GM21737 (cell line): ENCODE data around the gene ITIH4.

Experiments
- ATAC-seq: cut with Tn5 transposase; IDR thresholded peaks from one replicate; pipeline ENCODE4 v1.9.1; 2021; ENCODE audit warnings: mild to moderate bottlenecking, moderate library complexity; ENCODE audit not compliant: unreplicated experiment

ITIH4 gene

DNA sequence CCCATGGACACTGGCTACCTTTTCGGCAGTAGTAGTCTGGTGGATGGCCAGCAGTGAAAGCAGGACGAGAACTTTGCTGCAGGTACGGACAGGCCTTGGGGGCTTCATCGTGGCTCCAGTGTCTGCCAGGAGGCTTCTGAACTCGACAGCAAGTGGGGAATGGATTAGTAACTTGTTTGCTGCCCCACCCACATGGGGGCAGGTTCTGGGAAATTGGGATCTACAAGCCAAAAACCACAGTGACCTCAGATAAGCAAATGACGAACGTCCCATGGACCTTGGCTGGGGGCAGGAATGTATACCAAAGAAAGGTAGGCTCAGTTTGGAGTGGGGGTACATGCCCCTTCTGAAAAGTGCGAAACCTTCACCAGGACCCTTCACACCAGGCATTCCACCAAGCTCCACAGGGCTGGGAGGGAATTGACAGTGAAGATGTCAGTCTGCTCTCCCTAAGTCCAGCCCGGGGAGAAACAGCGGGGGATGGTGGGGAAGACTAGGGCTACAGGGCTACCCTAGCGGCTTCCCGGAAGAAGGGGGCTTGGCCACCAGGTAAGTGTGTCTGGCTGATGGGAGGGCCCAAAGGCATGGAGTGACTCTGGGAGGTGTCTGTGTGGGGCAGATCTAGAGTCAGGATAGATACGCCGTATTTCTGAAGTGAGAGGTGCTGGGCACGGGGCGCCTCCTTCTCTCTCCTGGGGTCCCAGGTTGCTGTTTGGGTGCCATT, at the start of gene ITIH4:
Gene ITIH4 (minus strand): TSS at position 138 of the 724 bp plus-strand sequence. CDS start 30 bp downstream, at position 108.
- ATAC-seq = no peak

DNA sequence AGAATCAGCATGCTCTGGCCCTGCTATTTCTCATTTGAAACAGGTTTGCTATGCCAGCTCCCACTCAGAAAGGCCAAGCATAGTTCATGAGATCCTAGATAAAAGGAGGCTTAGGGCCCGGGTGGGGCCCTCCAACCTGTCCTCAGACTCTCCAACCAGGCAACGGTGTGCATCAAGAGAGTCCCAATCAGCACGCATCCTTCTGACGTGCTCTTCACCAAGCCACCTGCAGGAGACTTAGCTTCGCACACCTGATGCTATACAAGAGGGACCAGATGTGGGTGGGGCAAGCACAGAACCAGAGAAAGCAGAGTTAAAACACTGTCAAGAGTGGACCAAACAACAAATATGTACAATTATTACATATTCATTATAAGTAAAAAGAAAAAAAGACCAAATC, 49.6 kb upstream of the ITIH4 start:
- no peak for ATAC-seq

DNA sequence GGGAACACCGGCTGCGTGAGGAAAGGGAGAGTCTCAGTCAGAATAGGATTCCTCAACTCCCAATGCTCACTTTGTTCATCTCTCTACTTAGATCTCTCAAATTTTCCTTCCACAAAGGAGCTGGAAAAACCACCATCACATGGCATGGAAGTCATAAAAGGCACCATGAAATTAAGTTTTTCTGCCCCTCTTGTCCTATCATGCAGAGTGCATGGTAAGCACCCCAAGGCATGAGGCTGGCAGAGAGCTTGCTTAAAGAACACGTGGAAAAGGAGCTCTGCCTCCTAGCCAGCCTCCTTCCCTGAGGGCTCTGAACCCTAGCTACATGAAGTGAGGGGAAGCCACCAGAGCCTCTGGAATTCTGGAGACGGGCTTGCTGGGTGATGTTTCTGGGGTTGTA, 49.1 kb upstream of the ITIH4 start:
- no peak for ATAC-seq

DNA sequence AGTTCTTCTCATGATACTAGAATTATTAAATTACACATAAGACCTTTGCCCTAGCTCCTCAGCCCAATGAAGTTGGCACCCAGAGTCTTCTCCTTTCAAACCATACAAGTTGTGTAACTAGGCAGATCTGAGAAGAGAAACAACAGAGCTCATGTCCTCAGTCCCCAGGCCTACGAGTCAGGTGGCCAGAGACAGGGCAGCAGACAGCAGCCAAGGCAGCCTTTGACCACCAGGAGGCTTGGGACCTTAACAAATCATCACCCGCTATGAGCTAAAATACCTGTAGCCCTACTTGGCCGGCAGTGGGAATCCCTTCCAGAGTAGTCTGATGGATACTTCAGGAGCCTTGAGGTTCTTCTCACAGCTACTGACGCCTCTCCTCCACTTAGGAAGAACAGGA, 48.6 kb upstream of the ITIH4 start:
- ATAC-seq = no peak

DNA sequence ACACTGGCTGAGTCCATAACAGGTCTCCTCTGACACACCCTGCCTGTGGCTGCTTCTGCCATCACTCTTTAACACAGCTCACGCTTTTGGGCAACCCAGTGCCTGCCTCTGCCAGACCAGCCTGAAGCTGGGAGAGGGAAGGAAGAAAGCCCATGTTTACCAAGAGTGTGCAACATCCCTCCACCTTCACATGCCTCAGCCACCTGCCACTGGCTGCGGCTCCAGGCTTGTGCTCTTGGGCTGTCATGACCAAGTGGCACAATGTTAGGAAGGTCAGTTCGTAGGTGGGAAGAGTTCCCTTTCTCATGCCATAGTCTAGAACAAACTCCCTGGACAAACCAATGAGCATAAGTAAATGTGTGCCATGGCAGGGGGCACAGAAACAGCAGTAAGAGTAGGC, 46.6 kb upstream of the ITIH4 start:
- ATAC-seq = no peak

DNA sequence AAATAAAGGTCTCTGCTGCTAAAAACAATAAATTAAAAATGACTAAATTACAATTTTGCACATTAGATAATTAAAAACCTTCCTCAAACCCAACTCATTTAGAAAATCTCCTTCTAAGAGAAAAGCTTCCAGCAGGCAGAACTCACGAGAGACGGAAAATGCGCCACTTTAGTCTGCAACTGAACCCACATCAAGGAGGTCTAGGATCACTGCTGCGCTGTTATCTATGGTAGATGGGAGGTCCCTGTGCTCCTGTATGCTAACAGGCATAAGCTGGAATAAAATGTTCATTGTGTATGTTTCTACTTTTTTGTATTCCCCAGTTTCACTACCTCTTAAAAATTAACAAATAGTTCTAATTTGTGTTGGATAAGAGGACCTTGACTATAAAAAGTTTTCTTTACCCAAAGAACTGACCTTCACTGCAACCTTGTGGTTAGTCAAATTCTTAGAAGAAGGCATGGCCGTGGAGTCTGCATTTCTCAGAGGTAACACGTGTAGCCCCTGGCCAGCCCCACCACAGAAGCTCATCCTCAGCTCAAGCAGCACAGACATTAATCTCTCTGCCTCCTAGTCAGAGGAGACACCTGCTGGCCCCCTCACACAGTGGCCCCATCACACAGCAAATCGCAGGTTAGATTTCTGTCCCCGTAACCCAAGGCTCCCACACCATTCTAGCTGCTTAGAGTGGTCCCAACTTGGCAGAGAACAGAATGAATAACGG, 44.6 kb upstream of the ITIH4 start:
- ATAC-seq = no peak

DNA sequence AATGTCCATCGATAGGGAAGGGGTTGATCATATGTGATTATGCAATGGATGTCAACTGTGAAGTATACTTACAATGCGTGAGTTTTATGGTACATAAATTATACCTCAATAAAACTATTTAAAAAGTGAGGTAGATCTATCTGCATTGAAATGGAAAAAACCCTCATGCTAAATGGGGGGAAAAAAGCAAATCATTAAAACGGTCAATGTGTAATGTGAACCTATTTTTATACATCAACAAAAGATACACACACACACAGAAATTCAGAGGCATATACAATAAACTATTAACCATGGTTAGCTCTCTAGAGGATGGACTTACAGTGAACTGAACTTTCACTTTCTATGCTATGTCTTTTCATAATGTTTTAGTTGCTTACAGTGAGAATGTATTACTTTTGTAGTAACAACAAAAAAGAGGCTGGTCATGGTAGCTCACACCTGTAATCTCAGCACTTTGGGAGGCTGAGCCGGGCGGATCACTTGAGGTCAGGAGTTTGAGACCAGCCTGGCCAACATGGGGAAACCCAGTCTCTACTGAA, 43.8 kb upstream of the ITIH4 start:
- no peak for ATAC-seq

DNA sequence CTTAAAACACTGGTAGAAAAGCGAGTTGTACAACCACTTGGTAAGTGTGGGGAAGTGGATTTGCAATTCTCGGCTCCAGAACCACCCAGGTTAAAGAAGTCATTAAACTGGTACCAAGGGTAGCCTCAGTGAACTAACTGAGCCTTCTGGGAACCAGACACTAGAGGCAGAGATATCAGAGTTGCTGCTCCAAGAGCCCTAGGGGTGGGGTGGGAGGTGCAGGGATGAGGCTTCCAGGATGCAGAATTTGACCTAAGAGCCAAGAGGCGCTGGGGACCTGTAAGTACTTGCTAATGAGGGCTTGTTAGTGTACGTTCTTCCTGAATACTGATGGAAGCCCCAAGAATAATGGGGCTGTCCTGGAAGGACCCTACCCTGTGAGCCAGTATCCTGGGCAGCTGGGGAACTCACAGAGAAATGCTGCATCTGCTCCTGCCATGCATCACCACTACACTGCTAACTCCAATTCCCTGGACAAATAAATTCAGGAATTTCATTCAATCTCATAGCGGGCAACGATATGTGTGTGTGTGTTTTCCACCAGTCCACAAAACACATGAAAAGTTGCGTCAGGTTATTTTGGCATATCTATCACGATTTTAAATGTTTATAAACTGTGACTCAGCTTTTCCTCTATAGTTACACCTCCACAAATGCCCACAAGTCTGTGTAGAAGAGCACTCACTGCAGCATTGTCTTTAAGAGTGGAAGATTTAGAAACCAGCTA, 43.1 kb upstream of the ITIH4 start:
- ATAC-seq = no peak

DNA sequence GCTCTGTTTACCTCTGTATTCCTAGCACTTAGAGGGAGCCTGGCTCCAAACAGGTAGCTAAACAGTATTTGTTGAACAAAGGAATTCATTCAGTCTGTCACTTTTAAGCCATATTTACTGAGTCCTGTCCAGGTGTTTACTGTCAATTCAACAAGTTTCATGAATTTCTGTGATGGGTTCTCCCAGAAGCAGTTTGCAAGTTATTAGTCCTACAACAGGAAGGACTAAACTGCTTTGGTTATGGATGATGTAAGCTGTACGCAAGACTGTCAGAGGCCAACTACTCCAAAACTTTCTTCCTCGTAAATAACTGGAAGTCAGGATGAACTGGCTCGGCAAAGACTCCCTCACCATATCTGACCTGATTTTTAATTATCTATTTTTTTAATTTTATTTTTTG, 41.8 kb upstream of the ITIH4 start:
- no peak for ATAC-seq

DNA sequence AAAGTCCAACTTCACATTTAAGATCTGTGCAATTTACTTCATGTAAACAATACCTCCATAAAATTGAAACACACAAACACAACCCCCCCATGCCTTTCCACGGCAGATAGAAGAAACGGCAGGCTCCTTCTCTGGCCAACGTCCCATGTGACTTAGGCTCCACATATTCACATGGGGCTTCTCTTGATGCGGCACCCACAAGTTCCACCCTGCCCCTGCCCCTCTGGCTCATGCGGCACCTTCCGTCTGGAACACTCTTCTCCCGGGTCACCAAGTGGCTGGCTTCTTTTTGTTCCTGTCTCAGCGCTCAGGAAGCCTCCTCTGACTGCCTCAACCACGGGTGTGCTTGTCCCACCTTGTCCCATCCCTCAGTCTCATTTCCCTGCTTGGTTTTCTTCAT, 41.3 kb upstream of the ITIH4 start:
- no peak for ATAC-seq

DNA sequence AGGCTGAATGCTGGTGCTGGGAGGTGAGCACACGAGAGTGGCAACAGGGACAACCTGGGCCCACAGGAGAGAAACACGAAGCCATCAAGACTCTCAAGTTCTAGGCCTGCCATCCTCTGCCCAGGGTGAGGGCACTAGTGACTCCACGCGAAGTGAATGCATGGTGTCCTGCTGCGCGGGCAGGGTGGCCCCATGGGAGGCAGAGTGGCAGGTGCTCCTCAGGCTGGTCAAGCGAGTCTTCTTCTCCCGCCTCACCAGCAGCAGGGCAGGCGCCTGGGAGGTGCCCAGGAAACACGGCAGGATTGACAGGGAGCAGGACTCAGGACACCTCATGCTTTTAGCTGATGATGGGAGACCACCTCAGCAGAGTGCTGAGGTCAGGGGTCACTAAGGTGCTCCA, 40.0 kb upstream of the ITIH4 start:
- no peak for ATAC-seq

DNA sequence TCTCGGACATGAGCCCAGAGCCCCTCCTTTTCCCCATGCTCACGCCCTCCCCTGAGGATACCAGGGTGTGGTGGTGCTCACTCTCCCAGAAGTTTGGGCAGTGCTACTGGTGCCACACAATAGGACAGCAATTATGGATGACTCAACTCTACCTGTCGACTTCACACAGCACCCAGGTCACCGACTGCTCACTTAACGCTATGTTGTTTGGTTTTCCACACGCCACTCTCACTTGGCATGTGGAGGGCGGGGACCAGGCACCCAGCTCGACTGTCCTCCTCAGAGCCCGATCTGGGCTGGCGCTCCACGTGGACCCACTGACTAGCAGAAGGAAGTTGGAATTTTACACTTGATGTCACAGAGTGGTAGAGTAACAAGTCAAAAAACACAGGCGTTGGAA, 36.0 kb upstream of the ITIH4 start:
- no peak for ATAC-seq

DNA sequence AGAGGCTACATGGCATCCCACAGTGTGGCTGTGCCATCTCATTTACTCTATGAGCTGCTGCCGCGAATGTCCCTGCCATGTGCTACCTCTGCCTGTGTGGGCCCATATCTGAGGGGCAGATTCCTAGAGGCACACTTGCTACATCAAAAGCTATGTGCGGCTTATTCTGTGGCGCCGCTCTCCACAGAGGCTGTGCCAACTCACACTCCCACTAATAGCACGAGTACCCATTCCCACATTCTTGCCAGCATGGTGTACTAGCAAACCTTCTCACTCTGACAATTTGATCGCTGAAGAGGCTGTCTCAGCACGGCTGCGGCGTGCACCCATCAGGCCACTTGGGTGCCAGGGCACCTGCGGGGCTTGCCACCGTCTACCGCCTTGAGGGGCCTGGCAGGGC, 35.5 kb upstream of the ITIH4 start:
- ATAC-seq = no peak

DNA sequence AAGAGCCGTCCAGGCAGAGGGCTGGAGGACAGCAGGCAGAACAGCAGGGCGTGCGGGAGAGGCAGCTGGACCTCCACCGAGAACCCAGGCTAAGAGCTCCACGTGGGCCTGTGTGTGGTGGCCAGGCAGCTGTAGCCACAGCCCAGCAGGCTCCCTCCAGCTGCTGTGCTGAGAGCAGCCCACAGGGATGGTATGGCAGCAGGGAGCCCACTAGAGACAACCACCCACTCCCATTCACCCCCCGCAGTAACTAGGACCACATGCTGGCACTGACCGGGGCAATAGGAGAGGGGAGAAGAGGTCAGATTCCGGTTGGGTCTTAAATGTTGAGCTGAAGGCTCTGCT, 29.9 kb upstream of the ITIH4 start:
- no peak for ATAC-seq

DNA sequence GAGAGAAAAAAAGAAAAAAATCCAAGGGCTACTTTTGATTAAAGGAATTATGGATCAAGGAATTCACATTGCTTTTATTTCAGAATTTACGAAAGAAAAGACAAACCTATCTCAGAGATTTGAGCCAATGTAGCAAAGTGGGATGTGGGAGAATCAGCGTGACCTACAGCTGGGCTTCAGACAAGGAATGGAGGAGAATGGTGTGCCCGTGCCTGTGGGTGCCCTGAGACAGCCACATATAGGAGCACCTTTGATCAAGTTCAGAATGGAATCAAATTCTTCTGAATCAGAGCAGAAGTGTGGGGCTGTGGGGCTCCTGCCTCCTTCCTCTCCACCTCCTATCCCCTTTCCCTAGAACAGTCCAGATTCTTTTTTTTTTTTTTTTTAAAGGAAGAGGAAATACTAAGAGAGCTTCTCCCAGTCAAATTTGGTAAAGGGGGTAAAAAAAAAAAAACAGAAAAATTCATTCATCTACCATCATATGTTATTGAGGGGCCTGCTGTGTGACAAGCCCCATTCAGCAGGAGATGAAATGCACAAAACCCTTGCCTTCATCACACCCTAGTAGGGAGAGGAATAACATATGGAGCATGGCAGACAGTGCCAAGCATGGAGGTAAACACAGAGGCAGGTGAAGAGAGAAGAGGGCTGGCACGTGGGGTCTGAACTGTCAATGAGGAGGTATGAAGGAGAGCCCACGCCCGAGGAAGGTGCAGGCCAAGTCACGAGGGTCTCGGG, 29.4 kb upstream of the ITIH4 start:
- ATAC-seq = no peak

DNA sequence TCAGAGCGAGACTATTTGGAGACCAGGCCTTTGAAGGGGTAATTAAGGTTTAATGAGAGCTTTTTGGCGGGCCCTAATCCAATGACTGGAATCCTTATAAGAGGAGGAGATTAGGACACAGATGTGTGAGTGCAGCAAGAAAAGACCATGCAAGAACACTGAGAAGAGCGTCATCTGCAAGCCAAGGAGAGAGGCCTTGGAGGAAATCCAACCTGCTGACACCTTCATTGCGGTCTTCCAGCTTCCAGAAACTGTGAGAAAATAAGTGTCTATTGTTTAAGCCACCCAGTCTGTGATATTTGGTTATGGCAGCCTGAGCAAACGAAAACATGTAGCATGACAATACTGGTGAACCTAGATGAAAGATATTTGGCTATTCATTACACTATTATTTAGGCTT, 27.4 kb upstream of the ITIH4 start:
- no peak for ATAC-seq

DNA sequence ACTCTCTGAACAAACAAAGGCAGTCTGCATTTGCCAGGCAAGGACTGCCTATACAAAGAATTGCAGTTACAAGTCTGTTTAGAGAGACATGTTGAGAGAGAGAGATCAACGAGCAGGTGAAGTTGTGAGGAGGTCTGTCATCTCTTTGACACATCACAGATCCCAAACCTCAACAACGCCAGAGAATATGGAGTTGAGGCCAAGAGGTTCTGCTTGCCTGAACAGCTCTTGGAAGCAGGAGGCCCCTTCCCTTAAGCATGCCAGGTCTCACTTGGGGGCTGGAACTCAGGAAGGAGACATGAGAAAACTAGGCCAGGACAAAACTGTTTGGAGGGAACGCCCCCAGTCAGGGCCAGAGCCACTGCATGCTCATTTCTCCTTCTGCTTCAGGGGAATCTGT, 26.7 kb upstream of the ITIH4 start:
- ATAC-seq = no peak

DNA sequence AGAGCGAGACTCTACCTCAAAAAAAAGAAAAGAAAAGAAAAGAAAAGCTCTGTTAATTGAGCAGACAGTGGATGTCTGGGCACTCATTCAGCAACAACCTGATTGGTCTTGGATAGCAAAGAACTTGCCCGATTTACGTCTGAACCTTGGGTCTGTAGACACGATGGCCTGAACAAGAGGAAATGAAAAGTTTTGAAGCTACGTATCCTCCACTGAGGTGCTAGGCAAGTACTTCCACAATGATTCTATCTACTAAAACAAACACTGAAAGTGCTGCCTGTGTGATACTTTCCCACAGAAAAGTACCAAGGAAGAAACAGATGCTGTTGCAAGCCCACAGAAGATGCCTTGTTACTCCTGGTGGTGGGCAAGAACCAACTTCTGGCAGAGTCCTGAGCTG, 26.2 kb upstream of the ITIH4 start:
- ATAC-seq = no peak

DNA sequence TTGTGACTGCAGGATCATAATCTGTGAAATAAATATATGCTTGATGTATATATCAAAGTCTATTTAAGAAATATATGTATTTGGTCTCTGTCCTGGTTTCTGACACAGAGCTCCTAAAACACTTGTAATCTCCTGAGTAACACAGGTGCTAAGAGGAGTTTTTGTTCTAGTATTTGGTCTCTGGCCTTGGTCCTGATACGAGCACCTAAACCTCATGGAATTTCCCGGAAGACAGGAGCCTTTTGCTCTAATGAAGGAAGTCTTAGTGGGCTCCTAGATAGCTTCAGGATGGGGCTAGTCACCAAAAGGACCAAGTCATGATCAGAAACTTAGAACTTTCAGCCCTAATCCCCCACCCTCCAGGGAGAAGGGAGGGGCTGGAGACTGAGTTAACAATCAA, 23.5 kb upstream of the ITIH4 start:
- no peak for ATAC-seq

DNA sequence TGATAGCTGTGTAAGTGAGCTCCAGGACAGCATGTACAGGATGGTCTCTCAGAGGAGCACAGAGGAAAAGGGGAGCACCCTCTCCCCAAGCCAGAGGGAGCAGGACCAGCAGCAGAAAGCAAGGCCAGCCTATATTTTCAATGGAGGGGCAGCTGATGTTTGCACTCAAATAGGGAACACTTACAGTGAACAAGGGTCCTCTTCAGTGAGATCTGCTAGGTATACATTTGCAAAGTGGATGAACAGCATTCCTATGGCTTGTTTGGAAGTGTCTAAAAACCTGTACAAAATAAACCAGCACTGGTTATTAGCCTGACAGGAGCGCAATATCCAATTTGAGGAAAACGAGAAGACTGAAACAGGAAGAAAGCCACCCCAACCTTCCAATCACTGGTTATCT, 21.9 kb upstream of the ITIH4 start:
- ATAC-seq = no peak

DNA sequence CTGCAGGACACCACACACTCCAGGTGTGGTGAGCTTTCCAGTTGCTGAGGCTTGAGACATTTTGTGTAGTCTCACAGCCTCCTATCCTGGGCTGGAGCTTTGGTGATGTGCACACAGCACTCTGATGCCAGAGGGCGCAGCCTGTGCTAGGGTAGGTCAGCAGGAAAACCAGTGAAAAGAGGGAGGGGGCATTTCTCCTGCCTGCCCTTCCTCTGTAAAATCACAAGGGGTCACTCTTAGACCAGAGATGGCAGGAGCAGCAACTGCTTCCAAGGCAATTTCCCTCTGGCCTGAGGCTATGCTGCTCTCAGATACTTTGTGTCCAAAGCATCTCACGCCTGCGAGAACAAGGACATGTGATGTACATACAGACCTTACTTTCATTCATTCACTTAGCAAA, 20.9 kb upstream of the ITIH4 start:
- no peak for ATAC-seq
